PC-3 (cell line): Measurements from ENCODE around the gene EVL. TPM values are rescaled to one million over a fixed set of nuclear protein-coding genes. Genes with fewer than 3 reads are reported as not detected.

Experiments used
- ATAC-seq: fragments of 200-7000 bp; cut with Tn5 transposase; 2 replicates; pipeline ENCODE4 v1.9.1; 2020; ENCODE audit warnings: mild to moderate bottlenecking, moderate library complexity
- BruUV-seq: library from RNA; stranded (reverse); fragments of 400-500 nt; replicated peaks from 2 replicates; lab custom pipeline; 2021; lab: Mats Ljungman, UMichigan
- CTCF ChIA-PET: fragments of 300-600 bp; sonication (Branson Sonifier 250); formaldehyde crosslinking; loops from one replicate; lab custom pipeline; 2022; ENCODE audit warnings: antibody characterized with exemption; lab: Charles Lee
- POLR2A ChIA-PET: fragments of 300-600 bp; sonication (Branson Sonifier 250); formaldehyde crosslinking; loops from one replicate; lab custom pipeline; 2022; ENCODE audit warnings: antibody characterized with exemption; ENCODE audit not compliant: unreplicated experiment; lab: Charles Lee
- DNase-seq: peaks from one replicate; pipeline ENCODE4 v3.0.0-alpha.2; 2015
- H2AFZ ChIP-seq: fragments of 300-600 bp; sonication (generic); 2 replicates; pipeline ENCODE4 v1.6.0; 2016; ENCODE audit warnings: antibody characterized with exemption, low read length
- H3F3A ChIP-seq: fragments of 300-600 bp; sonication (generic); one replicate; pipeline ENCODE4 v1.6.0; 2017; ENCODE audit warnings: antibody characterized with exemption, low read length, control low read depth, mild to moderate bottlenecking; ENCODE audit not compliant: unreplicated experiment
- H3K27ac ChIP-seq: fragments of 300-600 bp; sonication (generic); 2 replicates; pipeline ENCODE4 v1.5.1; 2016; ENCODE audit warnings: mild to moderate bottlenecking, low read length
- H3K27me3 ChIP-seq: fragments of 300-600 bp; sonication (generic); 2 replicates; pipeline ENCODE4 v1.6.1; 2016; ENCODE audit warnings: low read length, mixed read lengths
- H3K36me3 ChIP-seq: fragments of 300-600 bp; sonication (generic); 2 replicates; pipeline ENCODE4 v1.6.1; 2016; ENCODE audit warnings: low read depth, mixed run types, low read length, mixed read lengths
- H3K4me1 ChIP-seq: fragments of 300-600 bp; sonication (generic); 2 replicates; pipeline ENCODE4 v1.5.1; 2016; ENCODE audit warnings: low read length; ENCODE audit not compliant: insufficient read depth
- H3K4me2 ChIP-seq: fragments of 300-600 bp; sonication (generic); 2 replicates; pipeline ENCODE4 v1.6.0; 2016; ENCODE audit warnings: low read length
- H3K4me3 ChIP-seq: fragments of 300-600 bp; sonication (generic); 2 replicates; pipeline ENCODE4 v1.5.1; 2016; ENCODE audit warnings: mild to moderate bottlenecking, low read length, mixed read lengths
- H3K79me2 ChIP-seq: fragments of 300-600 bp; sonication (generic); 2 replicates; pipeline ENCODE4 v1.6.1; 2017; ENCODE audit warnings: low read length, mixed read lengths
- H3K9ac ChIP-seq: fragments of 300-600 bp; sonication (generic); 2 replicates; pipeline ENCODE4 v1.6.0; 2016; ENCODE audit warnings: mild to moderate bottlenecking, low read length
- H3K9me2 ChIP-seq: fragments of 300-600 bp; sonication (generic); replicated peaks from 2 replicates; pipeline ENCODE4 v1.6.1; 2016; ENCODE audit warnings: mixed run types, low read length, mixed read lengths
- H3K9me3 ChIP-seq: fragments of 300-600 bp; sonication (generic); 2 replicates; pipeline ENCODE4 v1.6.1; 2016; ENCODE audit warnings: low read length, mixed read lengths
- H4K20me1 ChIP-seq: fragments of 300-600 bp; sonication (generic); 2 replicates; pipeline ENCODE4 v1.6.1; 2016; ENCODE audit warnings: low read length, mixed read lengths
- EZH2 ChIP-seq: fragments of 300-600 bp; sonication (generic); IDR thresholded peaks from one replicate; pipeline ENCODE4 v1.6.1; 2017; ENCODE audit warnings: antibody characterized with exemption, mild to moderate bottlenecking, low read length; ENCODE audit not compliant: unreplicated experiment
- EZH2phosphoT487 ChIP-seq: fragments of 300-600 bp; sonication (generic); IDR thresholded peaks from 2 replicates; pipeline ENCODE4 v1.6.1; 2018; ENCODE audit warnings: mild to moderate bottlenecking, antibody characterized with exemption, low read length, borderline replicate concordance
- intact Hi-C: fragments of 100-400 bp; cut with micrococcal nuclease; formaldehyde crosslinking; loops from 2 replicates; pipeline ENCODE4 v1.9.0; 2023
- total RNA-seq: library from RNA; depleted of rRNA; stranded (reverse); fragments of >200 nt; gene quantifications from 2 replicates; pipeline ENCODE4 v1.2.3, GENCODE V29; 2014
- TF ChIP-seq, protein P1 (sequence below): fragments of 300-600 bp; sonication (generic); conservative IDR thresholded peaks from 2 replicates; pipeline ENCODE4 v1.5.1; 2017; ENCODE audit warnings: antibody characterized with exemption, low read depth, mild to moderate bottlenecking, low read length

Gene EVL
- total RNA-seq, 1 experiment from 2014 or later = 26.5 TPM

DNA sequence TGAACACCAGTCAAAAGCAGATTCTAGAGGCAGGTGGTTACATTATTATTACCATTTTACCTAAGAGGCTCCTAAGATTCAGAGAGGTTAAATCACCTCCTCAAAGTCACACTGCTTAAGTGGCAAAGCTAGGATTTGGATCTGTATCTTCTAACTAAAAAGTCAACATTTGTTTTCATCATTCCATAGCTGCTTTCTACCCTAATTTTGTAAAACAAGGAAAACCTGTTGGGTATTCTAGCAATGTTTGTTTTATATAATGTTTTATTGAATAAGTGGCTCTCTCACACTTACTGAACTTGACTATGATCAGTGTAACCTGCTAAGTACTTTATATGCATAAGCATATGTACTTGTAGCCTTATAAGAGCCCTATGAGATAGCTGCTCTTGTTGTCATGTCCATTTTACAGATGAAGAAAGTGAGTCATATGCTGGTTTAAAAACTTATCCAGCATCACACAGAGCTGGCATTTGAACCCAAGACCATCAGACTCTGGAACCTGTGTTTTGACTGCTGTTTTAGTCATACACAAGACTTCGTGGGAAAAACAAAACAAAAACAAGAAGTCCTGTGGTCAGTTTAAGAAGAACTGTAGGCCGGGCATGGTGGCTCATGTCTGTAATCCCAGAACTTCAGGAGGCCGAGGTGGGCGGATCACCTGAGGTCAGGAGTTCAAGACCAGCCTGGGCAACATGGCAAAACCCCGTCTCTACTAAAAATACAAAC lies 31.7 kb upstream of the EVL start:
- intact Hi-C loops = loop anchor here (5.0 kb wide), 1 partner anchor 74 kb away; no protein-coding TSS in a partner anchor
- BruUV-seq = no TSS peak
- TF ChIP-seq EZH2phosphoT487 = no peak
- TF ChIP-seq EZH2 = no peak
- TF ChIP-seq, protein P1, sequence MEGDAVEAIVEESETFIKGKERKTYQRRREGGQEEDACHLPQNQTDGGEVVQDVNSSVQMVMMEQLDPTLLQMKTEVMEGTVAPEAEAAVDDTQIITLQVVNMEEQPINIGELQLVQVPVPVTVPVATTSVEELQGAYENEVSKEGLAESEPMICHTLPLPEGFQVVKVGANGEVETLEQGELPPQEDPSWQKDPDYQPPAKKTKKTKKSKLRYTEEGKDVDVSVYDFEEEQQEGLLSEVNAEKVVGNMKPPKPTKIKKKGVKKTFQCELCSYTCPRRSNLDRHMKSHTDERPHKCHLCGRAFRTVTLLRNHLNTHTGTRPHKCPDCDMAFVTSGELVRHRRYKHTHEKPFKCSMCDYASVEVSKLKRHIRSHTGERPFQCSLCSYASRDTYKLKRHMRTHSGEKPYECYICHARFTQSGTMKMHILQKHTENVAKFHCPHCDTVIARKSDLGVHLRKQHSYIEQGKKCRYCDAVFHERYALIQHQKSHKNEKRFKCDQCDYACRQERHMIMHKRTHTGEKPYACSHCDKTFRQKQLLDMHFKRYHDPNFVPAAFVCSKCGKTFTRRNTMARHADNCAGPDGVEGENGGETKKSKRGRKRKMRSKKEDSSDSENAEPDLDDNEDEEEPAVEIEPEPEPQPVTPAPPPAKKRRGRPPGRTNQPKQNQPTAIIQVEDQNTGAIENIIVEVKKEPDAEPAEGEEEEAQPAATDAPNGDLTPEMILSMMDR = no peak
- Histone ChIP-seq H3K27me3 (no peaks in the 10 kb centered on the region), H2AFZ (no peak overlapping the region), H4K20me1 (no peaks in the 10 kb centered on the region), H3K36me3 (no peaks in the 10 kb centered on the region), H3K4me2 (peak overlapping the region; percentile 92; the same call in 1 of the 2 replicates), H3K9me3 (no peaks in the 10 kb centered on the region), H3K4me1 (peaks cover 48% of the 10 kb centered on the region), H3F3A (peaks cover 18% of the 10 kb centered on the region), H3K79me2 (0 out of 2 replicates have a peak, but pooled peaks cover 24% of the 10 kb centered on the region), H3K9me2 (no peaks in the 10 kb centered on the region), H3K4me3 (no peak overlapping the region), H3K9ac (no peak overlapping the region), H3K27ac (no peak overlapping the region)
- ATAC-seq (no peak), DNase-seq (peak; percentile 24)
- ChIA-PET CTCF (no interaction called here), POLR2A (no interaction called here)

DNA sequence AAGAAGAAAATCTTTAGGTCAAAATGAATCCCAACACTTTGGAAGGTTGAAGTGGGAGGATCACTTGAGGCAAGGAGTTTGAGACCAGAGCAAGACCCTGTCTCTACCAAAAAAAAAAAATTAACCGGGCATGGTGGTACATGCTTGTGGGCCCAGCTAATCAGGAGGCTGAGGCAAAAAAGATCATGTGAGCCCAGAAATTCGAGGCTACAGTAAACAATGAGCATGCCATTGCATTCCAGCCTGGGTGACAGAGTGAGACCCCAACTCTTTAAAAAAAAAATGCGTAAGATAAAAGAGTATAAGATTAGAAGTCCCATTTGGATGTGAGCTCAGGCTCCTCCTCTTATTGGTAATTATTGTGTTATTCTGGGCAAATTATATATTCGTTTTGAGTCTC lies 30.8 kb upstream of the EVL start:
- Histone ChIP-seq H3K79me2 (0 out of 2 replicates have a peak, but pooled peaks cover 16% of the 10 kb centered on the region), H3K4me1 (peaks cover 41% of the 10 kb centered on the region), H3K27me3 (no peaks in the 10 kb centered on the region), H3K9ac (no peak overlapping the region), H2AFZ (no peak overlapping the region), H3F3A (peaks cover 18% of the 10 kb centered on the region), H3K27ac (no peak overlapping the region), H3K4me3 (no peak overlapping the region), H3K4me2 (no peak overlapping the region), H3K36me3 (no peaks in the 10 kb centered on the region), H3K9me2 (no peaks in the 10 kb centered on the region), H4K20me1 (no peaks in the 10 kb centered on the region), H3K9me3 (no peaks in the 10 kb centered on the region)
- intact Hi-C loops = loop anchor here (5.0 kb wide), 1 partner anchor 73 kb away; no protein-coding TSS in a partner anchor
- CTCF ChIA-PET = no interaction called here
- TF ChIP-seq EZH2phosphoT487 (no peak), EZH2 (no peak)
- TF ChIP-seq, protein P1 = no peak
- POLR2A ChIA-PET = no interaction called here
- ATAC-seq (no peak), DNase-seq (no peak)
- no TSS peak for BruUV-seq

GRCh38 chr14:100034961-100035500 lies 30.2 kb upstream of the EVL start:
- Histone ChIP-seq H3K4me2 (no peak overlapping the region), H3K9ac (no peak overlapping the region), H3K27ac (no peak overlapping the region), H3K4me1 (peaks cover 35% of the 10 kb centered on the region), H3F3A (peaks cover 18% of the 10 kb centered on the region), H3K9me3 (no peaks in the 10 kb centered on the region), H3K36me3 (no peaks in the 10 kb centered on the region), H4K20me1 (no peaks in the 10 kb centered on the region), H3K4me3 (no peak overlapping the region), H2AFZ (no peak overlapping the region), H3K79me2 (0 out of 2 replicates have a peak, but pooled peaks cover 11% of the 10 kb centered on the region), H3K27me3 (no peaks in the 10 kb centered on the region), H3K9me2 (no peaks in the 10 kb centered on the region)
- POLR2A ChIA-PET = no interaction called here
- no peak for ATAC-seq
- intact Hi-C loops = loop anchor here (5.0 kb wide), 1 partner anchor 72 kb away; no protein-coding TSS in a partner anchor
- CTCF ChIA-PET = no interaction called here
- no TSS peak for BruUV-seq
- TF ChIP-seq, protein P1 = no peak
- TF ChIP-seq EZH2 = no peak
- no peak for TF ChIP-seq EZH2phosphoT487
- DNase-seq = no peak
